Measurements from ENCODE around the gene HBA1. TPM values are rescaled to one million over a fixed set of nuclear protein-coding genes. Genes with fewer than 3 reads are reported as not detected.

Gene HBA1
- total and polyA plus RNA-seq, 9 of the 15 experiments (the other 6 are each of a cell fraction or from before 2014, with no cell fraction given): 128 to 2,388 (median 380) TPM

DNA sequence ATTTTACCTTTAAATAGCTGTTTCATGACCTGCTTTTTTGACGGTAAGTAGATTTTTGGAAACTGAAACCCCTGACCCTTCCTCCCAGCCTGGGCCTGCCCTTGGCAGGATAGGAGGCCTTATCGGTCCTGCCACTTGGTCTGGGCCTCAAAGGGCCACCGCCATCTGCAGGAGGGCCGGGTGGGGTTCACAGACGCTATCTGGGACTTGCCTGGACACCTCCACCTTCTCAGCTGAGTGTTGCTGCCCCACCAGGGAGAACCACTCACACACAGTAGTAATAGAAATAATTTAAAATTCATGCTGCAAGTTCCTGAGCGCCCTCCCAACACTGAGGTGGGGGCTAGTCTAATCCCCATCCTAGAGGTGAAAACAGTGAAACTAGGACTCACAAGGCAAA is 33.4 kb upstream of the HBA1 start (continued):
- TF ChIP-seq CBX3 (IDR thresholded peaks at IDR 0.05; ENCODE audit: borderline replicate concordance in 1 of 2, low read length in 2 of 2) (no peak), GATAD2A (IDR thresholded peaks at IDR 0.05) (peak; percentile 73; the same call in 1 of the 2 replicates), BRD9 (IDR thresholded peaks at IDR 0.05; ENCODE audit: low read depth, partially characterized antibody) (no peak), SRSF9 (IDR thresholded peaks at IDR 0.05; ENCODE audit: borderline replicate concordance, low read depth, low read length) (no peak), CHD1 (IDR thresholded peaks at IDR 0.05; ENCODE audit: low read length) (peak; percentile 9), GABPA (tag; conservative IDR thresholded peaks at IDR 0.05; ENCODE audit: low read depth) (no peak), FOXP1 (CRISPR knock-in tag; IDR thresholded peaks at IDR 0.05) (no peak), HNRNPL (IDR thresholded peaks at IDR 0.05; ENCODE audit: low read depth, low read length) (no peak), CSDE1 (IDR thresholded peaks at IDR 0.05) (no peak), ZFP1 (CRISPR knock-in tag; IDR thresholded peaks at IDR 0.05) (no peak), MED1 (CRISPR knock-in tag; IDR thresholded peaks at IDR 0.05; ENCODE audit: borderline replicate concordance) (no peak), RAD51 (IDR thresholded peaks at IDR 0.05; ENCODE audit: borderline replicate concordance, low read depth) (no peak), DDX20 (tag; IDR thresholded peaks at IDR 0.05; ENCODE audit: low read depth) (no peak)
- TF ChIP-seq, protein P1, sequence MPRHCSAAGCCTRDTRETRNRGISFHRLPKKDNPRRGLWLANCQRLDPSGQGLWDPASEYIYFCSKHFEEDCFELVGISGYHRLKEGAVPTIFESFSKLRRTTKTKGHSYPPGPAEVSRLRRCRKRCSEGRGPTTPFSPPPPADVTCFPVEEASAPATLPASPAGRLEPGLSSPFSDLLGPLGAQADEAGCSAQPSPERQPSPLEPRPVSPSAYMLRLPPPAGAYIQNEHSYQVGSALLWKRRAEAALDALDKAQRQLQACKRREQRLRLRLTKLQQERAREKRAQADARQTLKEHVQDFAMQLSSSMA (CRISPR knock-in tag; IDR thresholded peaks at IDR 0.05): no peak
- TF ChIP-seq, protein P2, sequence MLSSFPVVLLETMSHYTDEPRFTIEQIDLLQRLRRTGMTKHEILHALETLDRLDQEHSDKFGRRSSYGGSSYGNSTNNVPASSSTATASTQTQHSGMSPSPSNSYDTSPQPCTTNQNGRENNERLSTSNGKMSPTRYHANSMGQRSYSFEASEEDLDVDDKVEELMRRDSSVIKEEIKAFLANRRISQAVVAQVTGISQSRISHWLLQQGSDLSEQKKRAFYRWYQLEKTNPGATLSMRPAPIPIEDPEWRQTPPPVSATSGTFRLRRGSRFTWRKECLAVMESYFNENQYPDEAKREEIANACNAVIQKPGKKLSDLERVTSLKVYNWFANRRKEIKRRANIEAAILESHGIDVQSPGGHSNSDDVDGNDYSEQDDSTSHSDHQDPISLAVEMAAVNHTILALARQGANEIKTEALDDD (IDR thresholded peaks at IDR 0.05): no peak
- TF ChIP-seq, protein P3, sequence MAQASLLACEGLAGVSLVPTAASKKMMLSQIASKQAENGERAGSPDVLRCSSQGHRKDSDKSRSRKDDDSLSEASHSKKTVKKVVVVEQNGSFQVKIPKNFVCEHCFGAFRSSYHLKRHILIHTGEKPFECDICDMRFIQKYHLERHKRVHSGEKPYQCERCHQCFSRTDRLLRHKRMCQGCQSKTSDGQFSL (CRISPR knock-in tag; IDR thresholded peaks at IDR 0.05): no peak
- TF ChIP-seq, protein P3 (tag; IDR thresholded peaks at IDR 0.05): no peak
- TF ChIP-seq, protein P4, sequence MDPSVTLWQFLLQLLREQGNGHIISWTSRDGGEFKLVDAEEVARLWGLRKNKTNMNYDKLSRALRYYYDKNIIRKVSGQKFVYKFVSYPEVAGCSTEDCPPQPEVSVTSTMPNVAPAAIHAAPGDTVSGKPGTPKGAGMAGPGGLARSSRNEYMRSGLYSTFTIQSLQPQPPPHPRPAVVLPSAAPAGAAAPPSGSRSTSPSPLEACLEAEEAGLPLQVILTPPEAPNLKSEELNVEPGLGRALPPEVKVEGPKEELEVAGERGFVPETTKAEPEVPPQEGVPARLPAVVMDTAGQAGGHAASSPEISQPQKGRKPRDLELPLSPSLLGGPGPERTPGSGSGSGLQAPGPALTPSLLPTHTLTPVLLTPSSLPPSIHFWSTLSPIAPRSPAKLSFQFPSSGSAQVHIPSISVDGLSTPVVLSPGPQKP (CRISPR knock-in tag; IDR thresholded peaks at IDR 0.05): no peak
- TF ChIP-seq, protein P5, sequence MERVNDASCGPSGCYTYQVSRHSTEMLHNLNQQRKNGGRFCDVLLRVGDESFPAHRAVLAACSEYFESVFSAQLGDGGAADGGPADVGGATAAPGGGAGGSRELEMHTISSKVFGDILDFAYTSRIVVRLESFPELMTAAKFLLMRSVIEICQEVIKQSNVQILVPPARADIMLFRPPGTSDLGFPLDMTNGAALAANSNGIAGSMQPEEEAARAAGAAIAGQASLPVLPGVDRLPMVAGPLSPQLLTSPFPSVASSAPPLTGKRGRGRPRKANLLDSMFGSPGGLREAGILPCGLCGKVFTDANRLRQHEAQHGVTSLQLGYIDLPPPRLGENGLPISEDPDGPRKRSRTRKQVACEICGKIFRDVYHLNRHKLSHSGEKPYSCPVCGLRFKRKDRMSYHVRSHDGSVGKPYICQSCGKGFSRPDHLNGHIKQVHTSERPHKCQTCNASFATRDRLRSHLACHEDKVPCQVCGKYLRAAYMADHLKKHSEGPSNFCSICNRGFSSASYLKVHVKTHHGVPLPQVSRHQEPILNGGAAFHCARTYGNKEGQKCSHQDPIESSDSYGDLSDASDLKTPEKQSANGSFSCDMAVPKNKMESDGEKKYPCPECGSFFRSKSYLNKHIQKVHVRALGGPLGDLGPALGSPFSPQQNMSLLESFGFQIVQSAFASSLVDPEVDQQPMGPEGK (CRISPR knock-in tag; IDR thresholded peaks at IDR 0.05; ENCODE audit: borderline replicate concordance): no peak
- TF ChIP-seq, protein P6, sequence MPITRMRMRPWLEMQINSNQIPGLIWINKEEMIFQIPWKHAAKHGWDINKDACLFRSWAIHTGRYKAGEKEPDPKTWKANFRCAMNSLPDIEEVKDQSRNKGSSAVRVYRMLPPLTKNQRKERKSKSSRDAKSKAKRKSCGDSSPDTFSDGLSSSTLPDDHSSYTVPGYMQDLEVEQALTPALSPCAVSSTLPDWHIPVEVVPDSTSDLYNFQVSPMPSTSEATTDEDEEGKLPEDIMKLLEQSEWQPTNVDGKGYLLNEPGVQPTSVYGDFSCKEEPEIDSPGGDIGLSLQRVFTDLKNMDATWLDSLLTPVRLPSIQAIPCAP (CRISPR knock-in tag; IDR thresholded peaks at IDR 0.05; ENCODE audit: borderline replicate concordance): no peak
